ENCODE results near the gene FASTKD2.

- no peak for TF ChIP-seq CTCF (IDR thresholded peaks at IDR 0.05; ENCODE audit: low read length)
- TF ChIP-seq EZH2 (optimal IDR thresholded peaks at IDR 0.05; ENCODE audit: low read depth, low read length), result no peak
- no peak for TF ChIP-seq EZH2phosphoT487 (IDR thresholded peaks at IDR 0.05; ENCODE audit: low read length)
These were observed 28.5 kb upstream of the FASTKD2 start for GRCh38 chr2:206736935-206737334.
